ENCODE results near the gene MSH5.
A peak's percentile ranks its signal among the peaks of the same experiment; 100 is the strongest.
"Not testable (repeated sequence)": the region's sequence is repeated elsewhere in the genome, so short reads cannot be mapped to it uniquely, and the experiment has no call there.

Gene MSH5

GRCh38 chr6:31778193-31778592, 38.4 kb downstream of the MSH5 start:
- DNase-seq (ENCODE audit: low read depth, low spot score): no peak

DNA sequence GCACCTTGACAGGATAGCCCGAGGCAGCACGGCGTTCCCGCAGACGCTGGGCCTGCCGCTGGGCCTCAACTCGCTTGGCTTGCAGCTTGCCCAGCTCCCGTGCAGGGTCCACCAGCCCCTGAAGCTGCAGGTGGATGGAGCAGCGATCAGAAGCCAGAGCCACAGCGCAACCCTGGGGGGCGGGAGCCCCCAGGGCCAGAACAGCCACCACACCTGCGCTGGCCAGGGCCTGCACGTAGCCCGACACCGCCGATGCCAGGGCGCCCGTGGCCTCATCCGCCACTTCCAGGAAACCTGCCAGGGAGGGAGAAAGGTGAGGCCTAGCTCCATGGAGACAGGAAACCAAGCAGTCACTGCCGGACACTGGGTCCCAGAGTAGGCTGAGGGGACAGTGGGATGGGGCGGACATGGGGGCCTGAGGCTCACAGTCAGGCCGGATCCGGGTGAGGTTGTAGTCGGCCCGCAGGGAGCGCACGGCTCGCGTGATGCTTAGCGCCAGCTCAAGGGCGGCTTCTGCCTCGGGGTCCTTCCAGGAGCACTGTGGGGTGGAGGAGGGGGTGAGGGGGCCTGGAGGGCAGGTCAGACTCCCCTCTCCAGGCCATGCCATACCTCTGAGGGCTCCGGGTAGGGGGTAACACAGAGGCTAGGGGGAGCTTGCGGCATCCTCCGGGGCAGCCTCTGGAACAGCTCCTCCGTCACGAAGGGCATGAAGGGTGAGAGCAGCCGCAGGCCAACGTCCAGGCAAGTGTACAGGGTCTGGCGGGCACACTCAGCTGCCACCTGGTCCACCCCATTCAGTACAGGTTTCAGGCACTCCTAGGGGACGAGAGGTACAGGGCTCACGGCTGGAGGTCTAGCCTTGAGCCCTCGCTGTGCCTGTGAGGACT, 39.4 kb downstream of the MSH5 start:
- no peak for DNase-seq (ENCODE audit: low read depth, low spot score)

DNA sequence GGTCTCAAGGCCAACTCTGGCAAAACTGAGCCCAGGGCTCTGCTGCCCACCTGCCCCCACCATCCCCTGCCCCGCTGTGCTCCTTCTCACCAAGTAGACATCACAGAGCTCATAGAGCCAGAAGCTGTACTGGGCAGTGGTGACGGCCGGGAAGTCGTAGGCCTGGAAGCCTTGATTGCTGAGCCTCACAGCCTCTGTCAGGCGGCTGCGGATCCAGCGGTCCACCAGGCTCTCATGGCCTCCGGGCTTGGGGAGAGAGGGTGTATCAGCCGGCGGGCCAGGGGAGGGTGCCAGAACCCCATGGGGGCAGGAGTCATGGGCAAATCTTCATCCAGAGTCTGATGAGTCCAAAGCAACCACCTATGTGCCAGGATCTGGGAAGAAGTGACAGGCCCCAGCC, 40.1 kb downstream of the MSH5 start:
- no peak for DNase-seq (ENCODE audit: low read depth, low spot score)

GRCh38 chr6:31780507-31781243, 40.9 kb downstream of the MSH5 start:
- no peak for DNase-seq (ENCODE audit: low read depth, low spot score)

DNA sequence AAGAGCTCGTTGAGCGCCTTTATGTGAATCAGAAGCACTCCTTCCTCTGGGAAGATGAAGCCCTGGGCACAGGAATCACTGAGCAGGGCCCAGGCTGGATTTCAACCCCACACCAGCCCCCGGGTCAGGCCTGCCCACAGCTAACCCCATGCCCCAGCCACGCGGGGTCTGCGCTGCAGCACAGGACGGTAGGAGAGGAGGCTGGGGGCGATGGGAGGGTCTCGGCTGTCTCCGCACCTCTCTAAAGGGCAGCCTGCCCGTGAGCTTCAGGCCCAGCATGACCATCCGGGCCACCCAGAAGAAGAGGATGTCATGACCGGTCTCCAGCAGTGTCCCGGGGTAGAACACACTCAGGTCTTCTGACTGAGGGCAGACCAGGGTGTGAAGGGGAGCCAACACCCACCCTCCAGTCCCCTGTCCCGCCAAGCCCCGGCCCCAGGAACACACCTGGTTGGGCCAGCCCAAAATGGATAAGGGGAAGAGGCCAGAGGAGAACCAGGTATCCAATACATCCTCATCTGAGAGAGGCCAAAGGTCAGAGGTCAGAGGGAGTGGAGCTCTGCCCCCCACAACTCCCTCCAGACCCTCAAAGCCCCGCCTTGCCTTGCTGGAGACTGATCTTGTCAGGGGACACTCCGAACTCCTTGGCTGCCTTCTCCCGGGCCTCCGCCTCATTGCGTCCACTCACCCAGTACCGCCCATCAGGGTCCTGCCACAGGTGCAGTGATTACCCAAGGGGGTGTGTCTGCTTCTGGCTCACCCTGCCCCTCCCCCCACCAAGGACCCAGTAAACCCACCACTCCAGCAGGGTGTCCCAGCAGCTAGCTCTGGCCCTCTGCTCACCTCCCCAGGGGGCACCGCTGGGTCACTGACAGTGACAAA, 41.7 kb downstream of the MSH5 start:
- no peak for DNase-seq (ENCODE audit: low read depth, low spot score)

DNA sequence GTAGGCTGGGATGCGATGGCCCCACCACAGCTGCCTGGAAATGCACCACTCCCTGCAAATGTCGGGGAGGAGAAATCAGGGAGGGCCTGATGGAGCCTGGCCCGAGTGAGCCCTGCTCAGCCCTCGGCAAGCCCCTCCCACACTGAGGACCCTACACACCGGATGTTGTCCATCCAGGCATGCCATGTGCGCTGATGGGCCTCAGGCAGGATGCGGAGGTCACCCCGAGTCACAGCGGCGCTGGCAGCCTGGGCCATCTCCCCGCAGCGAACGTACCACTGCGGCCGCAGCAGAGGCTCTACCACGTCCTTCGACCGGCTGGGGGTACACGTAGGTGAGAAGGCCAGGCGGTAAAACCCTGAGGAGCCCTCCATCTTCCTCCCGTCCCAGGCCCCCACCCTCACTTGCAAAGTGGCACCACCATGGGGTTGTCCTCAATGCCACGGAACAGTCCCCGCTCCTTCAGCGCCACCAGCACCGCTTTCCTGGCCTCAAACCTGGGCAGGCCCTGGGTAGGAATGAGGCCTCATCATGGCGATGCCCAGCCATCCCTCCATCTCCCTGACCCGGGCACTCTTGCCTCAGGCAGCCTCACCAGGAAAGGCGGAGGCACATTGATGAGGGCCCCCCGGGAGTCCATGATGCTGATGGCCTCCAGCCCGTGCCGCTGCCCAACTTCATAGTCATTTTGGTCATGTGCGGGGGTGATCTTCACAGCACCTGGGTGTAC, 42.5 kb downstream of the MSH5 start:
- DNase-seq (ENCODE audit: low read depth, low spot score): no peak

DNA sequence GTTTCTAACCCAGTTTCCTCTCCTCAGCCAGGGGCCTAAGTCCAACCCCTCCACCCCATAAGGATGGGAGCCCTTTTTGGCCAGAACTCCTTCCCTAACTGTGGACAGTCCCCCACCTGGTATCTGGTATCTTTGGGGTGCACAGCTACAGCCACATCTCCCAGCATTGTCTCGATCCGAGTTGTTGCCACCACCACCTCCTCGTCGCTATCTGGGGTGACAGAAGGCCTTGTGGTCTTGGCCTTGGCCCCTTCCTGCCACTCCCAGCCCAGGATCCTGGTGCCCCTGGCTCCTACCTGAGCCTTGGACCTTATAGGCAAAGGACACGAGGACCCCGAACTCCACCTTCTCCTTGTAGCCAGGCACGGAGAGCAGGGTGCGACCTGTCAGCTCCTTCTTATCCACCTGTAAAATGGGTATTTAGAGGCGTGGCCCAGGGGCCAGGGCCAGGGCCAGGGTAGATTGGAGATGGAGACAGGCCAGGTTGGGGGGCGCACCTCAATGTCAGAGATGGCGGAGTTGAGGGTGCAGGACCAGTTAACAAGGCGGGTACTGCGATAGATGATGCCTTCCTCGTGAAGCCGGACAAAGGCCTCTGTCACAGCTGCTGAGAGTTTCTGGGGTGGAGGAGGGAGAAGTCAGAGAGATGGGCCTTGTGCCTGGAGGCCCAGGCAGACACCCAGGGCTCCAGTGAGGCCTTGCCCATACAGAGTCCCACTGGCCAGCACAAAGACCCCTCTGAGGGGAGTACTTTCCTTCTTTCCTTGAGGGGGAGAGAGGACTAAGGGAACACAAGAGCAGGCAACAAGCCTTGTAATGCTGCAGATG, 44.5 kb downstream of the MSH5 start:
- no peak for DNase-seq (ENCODE audit: low read depth, low spot score)

DNA sequence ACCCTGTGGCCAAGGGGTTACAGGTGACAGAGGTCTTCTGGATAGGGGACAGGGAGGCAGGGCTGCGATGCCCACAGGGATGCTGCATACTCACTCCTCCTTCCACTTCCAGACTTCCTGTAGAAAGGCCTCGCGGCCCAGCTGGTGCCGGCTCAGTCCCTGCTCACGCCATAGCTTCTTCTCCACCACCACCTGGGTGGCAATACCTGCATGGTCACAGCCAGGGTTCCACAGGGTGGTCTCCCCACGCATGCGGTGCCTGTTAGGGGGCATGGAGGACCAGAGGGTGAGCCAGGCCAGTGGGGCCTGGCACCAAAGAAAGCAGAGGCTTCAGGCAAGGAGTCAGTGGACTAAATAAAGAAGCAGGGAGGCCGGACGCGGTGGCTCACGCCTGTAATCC, 45.7 kb downstream of the MSH5 start:
- no peak for DNase-seq (ENCODE audit: low read depth, low spot score)

DNA sequence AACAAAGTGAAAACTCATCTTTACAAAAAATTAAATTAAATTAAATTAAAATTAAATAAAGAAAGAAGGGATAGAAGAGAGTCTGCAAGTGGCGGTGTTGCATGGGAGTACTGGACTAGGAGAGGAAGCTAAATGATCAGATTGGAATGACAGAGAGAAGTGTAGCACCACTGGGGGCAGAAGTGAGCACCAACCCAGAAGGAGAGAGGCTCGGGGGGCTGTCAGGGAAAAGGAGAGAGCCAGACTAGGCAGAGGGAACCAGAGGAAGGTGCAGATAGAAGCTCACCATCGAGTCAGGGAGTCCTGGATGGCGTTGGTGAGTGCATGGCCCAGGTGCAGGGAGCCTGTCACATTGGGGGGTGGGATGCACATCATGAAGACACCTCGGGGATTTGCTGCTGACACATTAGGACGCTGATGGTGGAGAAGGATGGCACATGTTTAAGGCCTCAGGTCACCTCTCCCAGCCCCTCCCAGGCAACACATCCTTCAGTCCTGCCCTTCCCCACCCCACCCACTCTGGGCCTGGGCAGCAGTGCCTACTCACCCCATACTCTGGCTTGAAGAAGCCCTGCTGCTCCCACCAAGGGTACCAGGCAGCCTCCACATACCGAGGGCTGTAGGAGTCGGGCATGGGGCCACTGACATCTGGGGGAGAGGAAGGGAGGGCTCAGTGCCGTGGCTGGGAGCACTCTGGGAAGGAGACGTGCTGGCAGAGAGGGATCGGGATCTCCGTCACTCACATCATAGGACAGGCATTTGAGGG, 51.7 kb downstream of the MSH5 start:
- no peak for DNase-seq (ENCODE audit: low read depth, low spot score)

GRCh38 chr6:31792090-31792374, 52.2 kb downstream of the MSH5 start:
- DNase-seq (ENCODE audit: low read depth, low spot score): no peak

DNA sequence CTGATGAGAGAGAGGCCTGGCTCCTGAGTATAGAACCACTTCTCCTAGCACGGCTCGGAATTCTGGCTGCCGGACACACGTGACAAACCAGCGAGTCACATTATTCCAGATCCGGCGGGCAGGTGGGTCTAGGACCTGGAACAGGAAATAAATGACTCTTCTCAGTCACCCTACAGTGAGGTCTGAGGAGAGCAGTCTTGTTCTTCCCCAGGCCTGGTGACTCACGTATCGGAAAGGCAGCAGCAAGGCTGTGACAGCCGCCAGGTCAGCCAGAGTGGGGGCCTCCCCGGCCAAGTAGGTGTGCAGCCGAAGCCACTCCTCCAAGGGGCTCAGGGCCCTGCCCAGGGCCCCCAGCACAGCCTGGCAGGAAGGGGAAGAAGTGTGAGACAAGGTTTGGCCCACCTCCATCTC, 53.0 kb downstream of the MSH5 start:
- no peak for DNase-seq (ENCODE audit: low read depth, low spot score)

GRCh38 chr6:31793927-31794245, 54.1 kb downstream of the MSH5 start:
- DNase-seq (ENCODE audit: low read depth, low spot score): not testable (repeated sequence)

DNA sequence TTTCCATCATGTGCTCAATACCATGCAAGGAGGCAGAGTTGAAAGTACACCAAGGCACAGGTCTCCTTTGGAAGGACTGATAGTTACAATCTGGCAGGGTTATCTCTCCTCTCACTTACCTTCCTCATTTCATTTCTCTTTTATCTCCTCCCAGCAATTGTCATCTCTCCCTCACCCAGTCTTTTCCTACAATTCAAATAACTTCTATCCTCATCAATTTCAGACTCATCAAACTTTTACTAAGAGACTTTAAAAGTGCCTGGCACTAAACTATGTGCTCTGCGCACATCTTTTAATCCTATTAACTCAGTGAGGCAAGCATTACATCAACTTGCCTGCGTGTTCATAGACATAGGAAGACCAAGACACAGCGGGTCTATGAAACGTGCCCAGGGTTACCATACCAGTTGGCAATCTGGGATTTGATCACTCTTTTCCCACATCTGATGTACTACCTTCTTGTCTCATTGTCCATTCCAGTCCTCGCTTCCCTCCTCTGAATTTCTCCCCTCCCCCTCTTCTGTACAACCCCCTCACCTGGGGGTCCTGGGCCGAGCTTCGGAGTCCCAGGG, 54.6 kb downstream of the MSH5 start:
- no peak for DNase-seq (ENCODE audit: low read depth, low spot score)

DNA sequence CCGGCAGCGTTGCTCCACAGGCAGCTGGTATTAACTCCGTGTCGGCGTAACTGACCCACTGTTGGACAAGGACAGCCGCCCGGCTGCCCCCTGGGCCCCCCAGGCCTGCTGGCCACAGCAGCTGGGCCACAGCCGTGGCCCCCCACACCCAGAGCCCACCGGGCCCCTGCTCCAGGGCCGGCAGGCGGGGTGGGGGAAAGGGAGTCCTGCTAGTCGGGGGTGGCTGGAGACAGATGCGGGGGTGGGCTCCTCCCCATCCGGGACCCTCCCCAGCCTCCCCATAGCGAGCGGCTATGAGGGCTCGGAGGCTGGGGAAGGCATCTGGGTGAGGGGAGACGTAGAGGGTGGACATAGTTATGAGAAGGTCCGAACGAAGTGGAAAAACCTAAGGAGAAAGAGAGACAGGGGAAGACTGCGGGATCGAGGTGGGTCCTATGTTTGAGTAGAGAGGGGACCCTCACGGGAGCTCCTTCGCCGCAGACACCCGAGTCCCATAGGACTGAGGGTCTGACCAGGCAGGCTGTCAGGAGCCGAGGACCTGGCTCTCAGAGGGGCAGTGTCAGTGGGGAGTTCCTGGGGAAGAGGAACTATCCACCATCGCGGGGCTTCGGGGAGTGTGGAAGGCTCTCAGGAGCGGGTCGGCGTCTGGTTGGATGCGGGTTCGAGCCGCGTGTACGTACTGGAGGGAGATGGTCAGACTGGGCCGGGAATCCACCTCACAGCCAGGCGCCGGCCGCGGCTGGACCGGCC, 55.2 kb downstream of the MSH5 start:
- no peak for DNase-seq (ENCODE audit: low read depth, low spot score)

DNA sequence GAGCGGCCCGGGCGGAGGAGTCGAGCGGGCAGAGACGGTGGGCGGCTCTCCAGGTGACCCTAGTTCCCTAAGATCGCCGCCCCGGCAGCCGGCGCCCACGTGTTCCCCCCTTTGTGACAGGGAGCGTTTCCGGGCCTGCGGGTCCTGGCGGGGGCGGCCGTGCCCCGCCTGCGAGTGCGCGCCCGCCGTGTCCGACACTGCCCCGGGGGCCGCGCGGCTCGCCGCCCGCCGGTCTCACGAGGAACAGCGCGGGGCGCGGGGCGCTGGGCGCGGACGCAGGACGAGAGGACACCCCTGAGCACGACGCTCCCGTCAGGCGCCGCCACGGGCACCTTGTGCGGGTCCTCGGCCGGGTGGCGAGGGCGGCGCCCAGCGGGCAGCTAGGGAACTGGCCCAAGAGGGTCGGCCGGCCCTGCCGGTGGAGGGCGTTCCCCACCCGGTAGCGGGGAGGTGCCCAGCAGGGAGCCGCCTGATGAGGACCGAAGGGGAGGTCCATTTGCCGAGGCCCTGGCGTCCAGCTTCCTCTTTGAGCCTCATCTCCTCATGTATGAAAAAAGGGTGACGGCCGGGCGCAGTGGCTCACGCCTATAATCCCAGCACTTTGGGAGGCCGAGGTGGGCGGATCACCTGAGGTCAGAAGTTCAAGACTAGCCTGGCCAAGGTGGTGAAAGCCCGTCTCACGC, 56.0 kb downstream of the MSH5 start, which contains the start of gene VARS1:
Gene VARS1, minus strand, starts transcription at position 137 of the 683 bp plus-strand sequence. CDS start 535 bp downstream, outside the sequence.
- DNase-seq (ENCODE audit: low read depth, low spot score): peak; percentile 66

- no peak for DNase-seq (ENCODE audit: low read depth, low spot score)
Measured at GRCh38 chr6:31796993-31797385, 57.2 kb downstream of the MSH5 start.

GRCh38 chr6:31797588-31797987, 57.8 kb downstream of the MSH5 start:
- no peak for DNase-seq (ENCODE audit: low read depth, low spot score)

GRCh38 chr6:31799781-31800180, 60.0 kb downstream of the MSH5 start:
- DNase-seq (ENCODE audit: low read depth, low spot score): no peak

All from activated CD4-positive, CD25-positive, alpha-beta regulatory T cell treated with anti-CD3 and anti-CD28 coated beads, Interleukin-2, amount 50 U/mL, for 16 hours (primary cell).